ENCODE results near the gene ANKMY1. TPM values are rescaled to one million over a fixed set of nuclear protein-coding genes. Genes with fewer than 3 reads are reported as not detected.
A peak's percentile ranks its signal among the peaks of the same experiment; 100 is the strongest.

ANKMY1 gene
- total and polyA plus RNA-seq, 2 of the 13 experiments (the other 11 are each of a cell fraction or from before 2014, with no cell fraction given): 11.7 to 18.8 TPM

DNA sequence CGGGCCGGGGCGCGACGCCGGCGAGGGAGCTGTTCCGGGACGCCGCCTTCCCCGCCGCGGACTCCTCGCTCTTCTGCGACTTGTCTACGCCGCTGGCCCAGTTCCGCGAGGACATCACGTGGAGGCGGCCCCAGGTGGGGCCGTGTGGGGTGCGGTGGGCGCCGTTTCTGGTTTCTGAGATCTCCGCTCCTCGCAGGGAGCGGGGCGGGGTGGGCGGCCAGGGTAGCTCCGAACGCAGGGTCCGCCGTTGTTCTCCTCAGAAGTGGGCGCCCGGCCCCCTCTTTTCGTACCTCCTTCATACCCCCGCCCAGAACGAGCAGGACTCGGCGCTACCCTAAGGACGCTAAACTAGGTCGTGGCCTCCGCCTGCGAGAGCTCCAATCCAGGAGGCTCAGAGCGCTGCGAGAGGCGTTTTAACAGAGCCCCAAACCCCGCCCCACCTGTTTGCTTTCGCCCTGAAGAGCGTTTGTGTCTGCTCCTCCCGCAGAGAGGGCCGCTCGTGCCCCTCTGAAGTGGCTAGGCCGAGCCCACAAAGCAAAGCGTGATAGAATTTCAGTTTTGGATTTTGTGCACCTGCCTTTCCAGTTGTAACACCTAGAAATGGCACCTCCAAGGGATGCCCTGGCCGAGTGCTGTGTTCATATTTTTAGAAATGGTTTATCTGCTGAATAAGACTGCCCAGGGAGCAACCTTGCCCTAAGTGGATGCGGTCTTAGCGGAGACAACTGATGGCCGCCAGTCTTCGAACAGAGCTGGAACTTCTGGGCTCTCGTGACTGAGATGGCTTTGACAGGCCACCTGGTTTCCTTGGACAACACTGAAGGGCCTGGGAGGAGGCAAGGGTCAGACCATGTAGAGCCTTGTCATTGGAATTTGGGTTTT is 29.4 kb upstream of the ANKMY1 start (continued):
- TF ChIP-seq, protein P1, sequence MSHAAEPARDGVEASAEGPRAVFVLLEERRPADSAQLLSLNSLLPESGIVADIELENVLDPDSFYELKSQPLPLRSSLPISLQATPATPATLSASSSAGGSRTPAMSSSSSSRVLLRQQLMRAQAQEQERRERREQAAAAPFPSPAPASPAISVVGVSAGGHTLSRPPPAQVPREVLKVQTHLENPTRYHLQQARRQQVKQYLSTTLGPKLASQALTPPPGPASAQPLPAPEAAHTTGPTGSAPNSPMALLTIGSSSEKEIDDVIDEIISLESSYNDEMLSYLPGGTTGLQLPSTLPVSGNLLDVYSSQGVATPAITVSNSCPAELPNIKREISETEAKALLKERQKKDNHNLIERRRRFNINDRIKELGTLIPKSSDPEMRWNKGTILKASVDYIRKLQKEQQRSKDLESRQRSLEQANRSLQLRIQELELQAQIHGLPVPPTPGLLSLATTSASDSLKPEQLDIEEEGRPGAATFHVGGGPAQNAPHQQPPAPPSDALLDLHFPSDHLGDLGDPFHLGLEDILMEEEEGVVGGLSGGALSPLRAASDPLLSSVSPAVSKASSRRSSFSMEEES (CRISPR knock-in tag; IDR thresholded peaks at IDR 0.05): 0 out of 2 replicates have a peak, but pooled peaks have one; percentile 15
- TF ChIP-seq ELF4 (CRISPR knock-in tag; IDR thresholded peaks at IDR 0.05; ENCODE audit: borderline replicate concordance) (no peak), WIZ (CRISPR knock-in tag; IDR thresholded peaks at IDR 0.05) (no peak), ZSCAN29 (CRISPR knock-in tag; conservative IDR thresholded peaks at IDR 0.05) (peak; percentile 36; the same call in 1 of the 2 replicates), PAWR (CRISPR knock-in tag; IDR thresholded peaks at IDR 0.05; ENCODE audit: borderline replicate concordance) (peak; percentile 69; the same call in 1 of the 2 replicates), TCF7 (IDR thresholded peaks at IDR 0.05; ENCODE audit: low read depth) (no peak), HNF4G (IDR thresholded peaks at IDR 0.05; ENCODE audit: borderline replicate concordance, low read depth, low read length) (no peak), HNF4G (CRISPR knock-in tag; IDR thresholded peaks at IDR 0.05; ENCODE audit: borderline replicate concordance, low read depth) (0 out of 2 replicates have a peak, but pooled peaks have one; percentile 2), HIVEP1 (CRISPR knock-in tag; IDR thresholded peaks at IDR 0.05) (peak; percentile 20; the same call in 1 of the 2 replicates), TOE1 (CRISPR knock-in tag; IDR thresholded peaks at IDR 0.05) (no peak), DNMT1 (CRISPR knock-in tag; IDR thresholded peaks at IDR 0.05) (no peak), YEATS2 (CRISPR knock-in tag; IDR thresholded peaks at IDR 0.05; ENCODE audit: borderline replicate concordance) (no peak), ZNF256 (CRISPR knock-in tag; conservative IDR thresholded peaks at IDR 0.05) (no peak), ZNF296 (CRISPR knock-in tag; conservative IDR thresholded peaks at IDR 0.05) (peak; percentile 86; the same call in 1 of the 2 replicates), TBX3 (IDR thresholded peaks at IDR 0.05; ENCODE audit: borderline replicate concordance) (no peak), ZNF569 (CRISPR knock-in tag; IDR thresholded peaks at IDR 0.05; ENCODE audit: borderline replicate concordance) (no peak)
- TF ChIP-seq, protein P2, sequence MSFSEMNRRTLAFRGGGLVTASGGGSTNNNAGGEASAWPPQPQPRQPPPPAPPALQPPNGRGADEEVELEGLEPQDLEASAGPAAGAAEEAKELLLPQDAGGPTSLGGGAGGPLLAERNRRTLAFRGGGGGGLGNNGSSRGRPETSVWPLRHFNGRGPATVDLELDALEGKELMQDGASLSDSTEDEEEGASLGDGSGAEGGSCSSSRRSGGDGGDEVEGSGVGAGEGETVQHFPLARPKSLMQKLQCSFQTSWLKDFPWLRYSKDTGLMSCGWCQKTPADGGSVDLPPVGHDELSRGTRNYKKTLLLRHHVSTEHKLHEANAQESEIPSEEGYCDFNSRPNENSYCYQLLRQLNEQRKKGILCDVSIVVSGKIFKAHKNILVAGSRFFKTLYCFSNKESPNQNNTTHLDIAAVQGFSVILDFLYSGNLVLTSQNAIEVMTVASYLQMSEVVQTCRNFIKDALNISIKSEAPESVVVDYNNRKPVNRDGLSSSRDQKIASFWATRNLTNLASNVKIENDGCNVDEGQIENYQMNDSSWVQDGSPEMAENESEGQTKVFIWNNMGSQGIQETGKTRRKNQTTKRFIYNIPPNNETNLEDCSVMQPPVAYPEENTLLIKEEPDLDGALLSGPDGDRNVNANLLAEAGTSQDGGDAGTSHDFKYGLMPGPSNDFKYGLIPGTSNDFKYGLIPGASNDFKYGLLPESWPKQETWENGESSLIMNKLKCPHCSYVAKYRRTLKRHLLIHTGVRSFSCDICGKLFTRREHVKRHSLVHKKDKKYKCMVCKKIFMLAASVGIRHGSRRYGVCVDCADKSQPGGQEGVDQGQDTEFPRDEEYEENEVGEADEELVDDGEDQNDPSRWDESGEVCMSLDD (CRISPR knock-in tag; IDR thresholded peaks at IDR 0.05; ENCODE audit: borderline replicate concordance): no peak
- TF ChIP-seq, protein P3, sequence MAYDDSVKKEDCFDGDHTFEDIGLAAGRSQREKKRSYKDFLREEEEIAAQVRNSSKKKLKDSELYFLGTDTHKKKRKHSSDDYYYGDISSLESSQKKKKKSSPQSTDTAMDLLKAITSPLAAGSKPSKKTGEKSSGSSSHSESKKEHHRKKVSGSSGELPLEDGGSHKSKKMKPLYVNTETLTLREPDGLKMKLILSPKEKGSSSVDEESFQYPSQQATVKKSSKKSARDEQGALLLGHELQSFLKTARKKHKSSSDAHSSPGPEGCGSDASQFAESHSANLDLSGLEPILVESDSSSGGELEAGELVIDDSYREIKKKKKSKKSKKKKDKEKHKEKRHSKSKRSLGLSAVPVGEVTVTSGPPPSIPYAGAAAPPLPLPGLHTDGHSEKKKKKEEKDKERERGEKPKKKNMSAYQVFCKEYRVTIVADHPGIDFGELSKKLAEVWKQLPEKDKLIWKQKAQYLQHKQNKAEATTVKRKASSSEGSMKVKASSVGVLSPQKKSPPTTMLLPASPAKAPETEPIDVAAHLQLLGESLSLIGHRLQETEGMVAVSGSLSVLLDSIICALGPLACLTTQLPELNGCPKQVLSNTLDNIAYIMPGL (CRISPR knock-in tag; IDR thresholded peaks at IDR 0.05; ENCODE audit: borderline replicate concordance in 1 of 2, low read depth in 1 of 2): no peak
- TF ChIP-seq, protein P4, sequence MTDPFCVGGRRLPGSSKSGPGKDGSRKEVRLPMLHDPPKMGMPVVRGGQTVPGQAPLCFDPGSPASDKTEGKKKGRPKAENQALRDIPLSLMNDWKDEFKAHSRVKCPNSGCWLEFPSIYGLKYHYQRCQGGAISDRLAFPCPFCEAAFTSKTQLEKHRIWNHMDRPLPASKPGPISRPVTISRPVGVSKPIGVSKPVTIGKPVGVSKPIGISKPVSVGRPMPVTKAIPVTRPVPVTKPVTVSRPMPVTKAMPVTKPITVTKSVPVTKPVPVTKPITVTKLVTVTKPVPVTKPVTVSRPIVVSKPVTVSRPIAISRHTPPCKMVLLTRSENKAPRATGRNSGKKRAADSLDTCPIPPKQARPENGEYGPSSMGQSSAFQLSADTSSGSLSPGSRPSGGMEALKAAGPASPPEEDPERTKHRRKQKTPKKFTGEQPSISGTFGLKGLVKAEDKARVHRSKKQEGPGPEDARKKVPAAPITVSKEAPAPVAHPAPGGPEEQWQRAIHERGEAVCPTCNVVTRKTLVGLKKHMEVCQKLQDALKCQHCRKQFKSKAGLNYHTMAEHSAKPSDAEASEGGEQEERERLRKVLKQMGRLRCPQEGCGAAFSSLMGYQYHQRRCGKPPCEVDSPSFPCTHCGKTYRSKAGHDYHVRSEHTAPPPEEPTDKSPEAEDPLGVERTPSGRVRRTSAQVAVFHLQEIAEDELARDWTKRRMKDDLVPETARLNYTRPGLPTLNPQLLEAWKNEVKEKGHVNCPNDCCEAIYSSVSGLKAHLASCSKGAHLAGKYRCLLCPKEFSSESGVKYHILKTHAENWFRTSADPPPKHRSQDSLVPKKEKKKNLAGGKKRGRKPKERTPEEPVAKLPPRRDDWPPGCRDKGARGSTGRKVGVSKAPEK (CRISPR knock-in tag; IDR thresholded peaks at IDR 0.05; ENCODE audit: borderline replicate concordance): no peak

Data from HepG2 (cell line).